Renal cortical epithelial cell (primary cell): Measurements from ENCODE around the gene ACAP3. TPM values are rescaled to one million over a fixed set of nuclear protein-coding genes. Genes with fewer than 3 reads are reported as not detected.

Experiments used
- DNase-seq: peaks from one replicate; pipeline ENCODE4 v3.0.0-alpha.2; 2011; ENCODE audit warnings: low read depth
- total RNA-seq: library from RNA; depleted of rRNA; stranded (reverse); fragments of >200 nt; gene quantifications from 2 replicates; pipeline ENCODE4 v1.2.3, GENCODE V29; 2014

ACAP3 gene
- total RNA-seq, 1 donor from 2014 or later, result 34.6 TPM

DNA sequence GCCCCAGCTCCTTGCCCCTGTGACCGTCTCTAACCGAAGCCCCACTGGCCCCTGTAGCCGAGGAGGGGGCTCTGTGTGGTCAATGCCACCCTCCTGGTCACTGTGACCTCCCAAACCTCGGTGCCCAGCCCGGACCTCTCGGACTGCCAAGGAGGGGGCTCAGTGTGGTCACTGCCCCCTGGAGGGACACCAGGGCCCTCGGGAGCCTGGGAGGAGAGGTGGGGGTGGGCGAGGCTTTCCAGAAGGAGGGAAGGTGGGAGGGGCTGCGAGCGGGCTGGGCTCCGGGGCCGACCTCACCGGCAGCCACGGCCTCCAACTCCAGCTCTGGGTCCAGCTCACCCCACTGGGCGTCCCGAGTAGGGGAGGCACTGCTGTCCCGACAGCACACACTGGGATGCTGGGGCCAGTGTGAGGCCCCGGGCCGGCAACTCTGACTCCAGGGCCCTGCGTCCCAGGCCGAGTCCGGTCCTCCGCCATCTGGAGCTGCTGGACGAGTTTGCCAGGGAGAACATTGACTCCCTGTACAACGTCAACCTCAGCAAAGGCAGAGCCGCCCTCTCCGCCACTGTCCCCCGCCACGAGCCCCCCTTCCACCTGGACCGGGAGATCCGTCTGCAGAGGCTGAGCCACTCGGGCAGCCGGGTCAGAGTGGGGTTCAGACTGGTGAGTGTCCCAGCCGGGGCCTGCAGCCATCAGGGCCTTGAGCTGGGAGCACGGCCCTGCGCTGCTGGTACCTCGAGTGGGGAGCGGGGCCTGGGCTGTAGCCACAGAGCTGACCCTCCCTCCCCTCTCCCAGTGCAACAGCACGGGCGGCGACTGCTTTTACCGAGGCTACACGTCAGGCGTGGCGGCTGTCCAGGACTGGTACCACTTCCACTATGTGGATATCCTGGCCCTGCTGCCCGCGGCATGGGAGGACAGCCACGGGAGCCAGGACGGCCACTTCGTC is 21.1 kb downstream of the ACAP3 start:
- no peak for DNase-seq

DNA sequence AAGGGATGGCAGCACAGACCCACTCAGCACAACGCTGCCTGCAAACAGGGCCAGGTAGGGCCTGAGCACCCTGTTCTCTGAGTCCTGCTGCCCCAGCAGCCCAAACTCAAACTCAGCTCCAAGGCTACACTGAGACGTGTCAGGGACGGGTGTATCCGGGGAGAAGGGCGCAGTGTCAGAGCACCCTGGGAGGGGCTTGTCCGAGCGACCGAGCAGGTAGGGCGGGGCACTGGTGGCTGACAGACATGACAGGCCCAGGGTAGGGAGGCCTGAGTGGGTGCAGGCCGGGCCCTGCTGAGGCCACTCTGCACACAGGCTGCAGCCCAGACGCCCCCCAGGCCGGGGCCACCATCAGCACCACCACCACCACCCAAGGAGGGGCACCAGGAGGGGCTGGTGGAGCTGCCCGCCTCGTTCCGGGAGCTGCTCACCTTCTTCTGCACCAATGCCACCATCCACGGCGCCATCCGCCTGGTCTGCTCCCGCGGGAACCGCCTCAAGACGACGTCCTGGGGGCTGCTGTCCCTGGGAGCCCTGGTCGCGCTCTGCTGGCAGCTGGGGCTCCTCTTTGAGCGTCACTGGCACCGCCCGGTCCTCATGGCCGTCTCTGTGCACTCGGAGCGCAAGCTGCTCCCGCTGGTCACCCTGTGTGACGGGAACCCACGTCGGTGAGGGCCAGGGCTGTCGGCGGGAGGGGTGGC is 22.0 kb downstream of the ACAP3 start:
- no peak for DNase-seq

DNA sequence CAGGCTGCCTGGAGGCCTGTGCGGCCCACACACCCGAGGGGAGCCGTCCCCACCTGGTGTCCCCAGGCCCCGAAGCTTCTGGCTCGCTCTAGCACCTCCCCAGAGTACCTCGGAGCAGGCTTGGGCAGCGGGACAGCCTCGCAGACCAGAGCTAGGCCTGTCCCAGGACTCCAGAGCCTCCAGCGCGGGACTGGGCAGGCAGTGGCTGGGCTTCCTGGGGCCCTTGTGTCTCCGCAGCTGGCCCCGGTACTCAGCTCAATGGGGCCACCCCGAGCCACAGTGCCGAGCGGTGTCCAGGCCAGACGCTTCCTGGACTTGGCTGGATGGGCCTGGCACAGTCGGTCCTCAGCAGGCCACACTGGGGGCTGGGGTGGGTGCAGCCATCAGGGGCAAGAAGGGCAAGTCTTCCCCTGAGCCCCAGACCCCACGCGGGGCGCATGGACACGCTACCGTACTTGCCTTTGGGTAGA is 22.6 kb downstream of the ACAP3 start:
- DNase-seq, result no peak

DNA sequence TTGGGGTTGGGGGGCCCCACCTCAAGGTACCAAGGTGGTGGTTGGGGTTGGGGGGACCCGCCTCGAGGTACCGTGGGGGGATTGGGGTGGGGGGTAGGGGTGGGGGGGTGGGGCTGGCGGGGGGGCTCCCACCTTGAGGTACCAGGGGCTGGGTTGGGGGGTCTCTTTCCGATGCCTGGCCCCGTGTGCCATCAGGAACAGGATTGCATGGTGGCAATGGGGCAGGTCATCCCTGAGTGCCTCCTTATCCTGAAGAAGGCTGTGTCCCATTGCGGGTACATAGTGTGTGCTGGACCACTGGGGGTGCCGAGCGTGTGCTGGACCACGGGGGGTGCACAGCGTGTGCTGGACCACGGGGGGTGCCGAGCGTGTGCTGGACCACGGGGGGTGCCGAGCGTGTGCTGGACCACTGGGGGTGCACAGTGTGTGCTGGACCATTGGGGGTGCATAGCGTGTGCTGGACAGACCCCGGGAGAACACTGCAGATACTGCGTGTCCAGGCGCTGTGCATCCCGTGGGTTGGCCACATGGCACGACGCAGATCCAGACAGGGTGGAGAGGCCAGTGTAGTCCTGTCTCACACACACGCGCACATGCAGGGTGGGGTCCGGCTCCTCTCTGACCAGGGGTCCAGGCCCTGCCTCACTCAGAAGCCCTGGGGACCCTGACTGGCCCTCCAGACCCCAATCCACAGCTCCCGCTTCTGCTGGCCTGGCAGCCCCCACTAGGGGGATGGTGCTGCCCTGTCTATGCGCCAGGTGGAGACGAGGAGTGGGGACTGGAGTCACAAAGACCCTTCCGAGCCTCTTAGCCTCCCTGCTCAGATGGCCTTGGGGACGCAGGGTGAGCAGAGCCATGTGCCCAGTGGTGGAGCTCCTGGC is 23.3 kb downstream of the ACAP3 start:
- DNase-seq, result no peak

DNA sequence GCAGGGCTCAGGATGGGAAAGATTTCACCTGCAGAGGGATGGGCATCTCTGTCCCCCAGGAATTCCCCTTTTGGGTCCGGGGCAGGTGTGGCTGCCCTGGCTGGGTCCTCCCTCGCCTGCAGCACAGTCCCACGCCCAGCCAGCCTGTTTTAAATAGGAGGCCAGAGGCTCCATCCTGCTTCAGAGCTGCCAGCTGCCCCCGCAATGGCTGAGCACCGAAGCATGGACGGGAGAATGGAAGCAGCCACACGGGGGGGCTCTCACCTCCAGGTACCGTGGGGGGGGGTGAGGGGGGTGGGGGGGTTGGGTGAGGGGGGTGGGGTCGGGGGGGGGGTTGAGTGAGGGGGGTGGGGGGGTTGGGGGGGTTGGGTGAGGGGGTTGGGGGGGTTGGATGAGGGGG is 23.9 kb downstream of the ACAP3 start:
- DNase-seq, result peak; percentile 43

DNA sequence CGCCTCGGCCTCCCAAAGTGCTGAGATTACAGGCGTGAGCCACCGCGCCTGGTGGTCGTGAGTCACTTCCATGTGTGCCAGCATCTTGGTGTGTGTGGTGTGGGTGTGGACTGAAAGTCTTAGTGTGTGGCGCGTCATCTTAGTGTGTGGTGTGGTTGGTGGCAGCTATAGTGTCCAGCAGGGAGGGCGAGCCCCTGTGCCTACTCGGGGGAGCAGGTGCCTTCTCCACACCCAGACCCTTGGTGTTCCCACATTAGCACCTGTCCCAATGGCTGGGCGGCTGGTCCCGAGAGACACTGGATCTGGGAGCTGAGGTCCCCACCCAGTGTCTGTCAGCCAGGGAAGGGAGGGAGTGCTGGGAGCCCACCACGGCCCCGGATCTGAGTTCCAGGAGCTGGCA is 24.7 kb downstream of the ACAP3 start:
- DNase-seq, result no peak

DNA sequence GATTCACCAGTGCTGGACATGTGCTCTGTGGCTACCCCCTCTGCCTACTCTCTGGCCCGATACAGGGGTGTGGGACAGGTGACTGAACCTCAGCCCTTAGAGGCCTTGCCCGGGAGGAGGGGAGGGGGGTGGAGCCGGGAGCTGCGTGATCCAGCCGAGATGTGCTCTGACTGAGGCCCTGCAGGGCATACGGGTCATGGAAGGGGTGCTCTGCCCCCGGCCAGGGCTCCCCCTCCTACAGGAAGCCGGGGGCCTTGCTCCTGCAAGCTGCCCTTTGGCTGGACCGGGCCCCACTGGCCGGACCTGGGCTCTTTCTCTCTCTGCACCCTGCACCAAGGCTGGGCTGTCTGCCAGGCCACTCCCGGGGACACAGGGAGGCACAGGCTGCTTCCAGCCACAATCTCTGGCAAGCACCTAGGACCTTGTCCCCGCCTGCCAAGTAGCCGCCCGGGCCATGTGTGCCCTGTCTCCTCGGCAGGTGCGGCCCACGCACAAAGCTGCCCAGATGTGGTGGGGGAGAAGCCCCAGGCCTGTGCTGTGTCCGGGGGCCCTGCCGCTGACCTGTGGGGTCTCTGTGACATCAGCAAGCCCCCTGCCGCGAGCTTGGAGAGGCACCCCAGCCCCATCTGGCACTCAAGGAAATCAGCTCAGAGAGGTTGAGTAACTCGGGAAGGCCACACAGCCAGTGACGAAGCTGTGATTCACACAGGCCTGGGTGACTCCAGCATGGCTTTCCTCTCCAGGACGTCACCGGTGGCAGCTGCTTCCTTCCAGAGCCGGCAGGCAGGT is 26.0 kb downstream of the ACAP3 start:
- DNase-seq, result peak; percentile 63

DNA sequence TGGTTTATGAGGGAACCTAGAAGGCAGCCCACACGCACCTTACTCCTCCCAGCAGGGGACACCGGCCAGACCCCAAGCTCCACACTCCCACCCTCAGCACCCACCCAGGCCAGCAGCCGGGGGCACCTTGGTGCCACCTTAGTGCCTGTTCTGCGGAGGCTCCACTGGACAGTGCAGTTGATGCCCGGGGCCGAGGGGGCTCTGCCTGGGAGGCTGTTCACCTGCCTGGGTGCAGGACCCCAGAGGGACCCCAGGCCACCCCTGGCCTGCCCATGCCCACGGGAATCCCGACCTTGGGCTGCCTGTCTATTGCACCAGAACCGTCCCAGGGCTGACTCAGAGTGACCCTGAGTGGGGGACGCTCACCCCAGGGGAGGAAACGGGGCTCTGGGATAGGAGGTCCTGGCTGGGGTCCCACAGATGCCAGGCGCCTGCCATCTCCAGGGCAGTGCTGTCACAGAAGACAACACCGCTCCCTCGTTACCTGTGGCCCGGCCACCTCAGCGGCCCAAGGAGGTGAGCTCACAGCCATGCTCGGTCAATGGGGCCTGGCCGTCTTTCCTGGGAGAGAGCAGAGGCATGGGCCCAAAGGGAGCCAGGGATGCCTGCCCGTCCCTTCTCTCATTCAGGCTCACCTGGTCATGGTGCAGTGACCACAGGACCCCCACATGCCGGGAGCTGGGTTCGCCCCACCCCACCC is 26.8 kb downstream of the ACAP3 start:
- DNase-seq, result no peak

DNA sequence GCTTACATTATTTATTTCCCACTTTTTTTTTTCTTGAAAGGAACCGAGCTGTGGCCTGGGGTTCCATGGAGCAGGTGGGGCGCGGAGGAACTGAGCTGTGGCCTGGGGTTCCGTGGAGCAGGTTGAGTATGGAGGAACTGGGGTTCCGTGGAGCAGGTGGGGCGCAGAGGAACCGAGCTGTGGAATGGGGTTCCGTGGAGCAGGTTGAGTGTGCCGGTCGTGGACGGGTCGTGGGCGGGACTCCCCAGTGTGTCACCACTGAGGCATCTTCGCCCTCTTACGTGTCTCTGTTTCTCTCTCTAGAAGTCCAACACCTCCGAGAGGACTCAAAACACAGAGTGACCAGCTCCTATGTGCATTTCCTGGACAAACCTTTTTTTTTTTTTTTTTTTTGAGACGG is 28.7 kb downstream of the ACAP3 start:
- DNase-seq, result no peak

DNA sequence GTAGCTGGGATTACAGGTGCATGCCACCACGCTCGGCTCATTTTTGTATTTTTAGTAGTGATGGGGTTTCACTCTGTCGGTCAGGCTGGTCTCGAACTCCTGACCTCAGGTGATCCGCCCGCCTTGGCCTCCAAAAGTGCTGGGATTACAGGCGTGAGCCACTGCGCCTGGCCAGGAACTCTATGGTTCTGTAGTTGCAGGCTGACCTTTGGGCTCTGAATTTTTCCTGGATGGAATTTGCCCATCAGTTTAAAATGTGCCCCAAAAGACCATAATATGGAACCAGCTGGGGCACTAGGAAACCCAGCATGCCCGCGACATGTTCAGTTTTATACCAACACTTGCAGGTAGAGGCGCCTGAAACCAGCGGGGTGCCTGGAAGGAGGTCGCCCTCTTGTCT is 29.1 kb downstream of the ACAP3 start:
- DNase-seq, result no peak

DNA sequence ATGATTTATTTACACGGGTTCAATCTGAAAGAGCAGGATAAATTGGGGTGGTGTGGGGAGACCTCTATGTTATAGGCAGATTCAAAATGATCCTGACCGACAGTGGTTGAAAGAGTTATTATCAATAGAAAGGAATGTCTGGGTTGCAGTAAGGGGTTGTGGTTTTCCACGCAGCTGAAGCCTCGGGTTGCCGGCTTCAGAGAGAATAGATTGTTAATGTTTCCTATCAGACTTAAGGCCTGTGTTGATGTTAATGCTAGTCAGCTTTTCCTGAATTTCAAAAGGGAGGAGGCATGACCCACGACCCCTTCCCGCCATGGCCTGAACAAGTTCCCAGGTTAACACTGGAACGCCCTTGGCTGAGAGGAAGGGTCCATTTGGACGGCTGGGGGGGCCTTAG is 31.9 kb downstream of the ACAP3 start:
- DNase-seq, result no peak

DNA sequence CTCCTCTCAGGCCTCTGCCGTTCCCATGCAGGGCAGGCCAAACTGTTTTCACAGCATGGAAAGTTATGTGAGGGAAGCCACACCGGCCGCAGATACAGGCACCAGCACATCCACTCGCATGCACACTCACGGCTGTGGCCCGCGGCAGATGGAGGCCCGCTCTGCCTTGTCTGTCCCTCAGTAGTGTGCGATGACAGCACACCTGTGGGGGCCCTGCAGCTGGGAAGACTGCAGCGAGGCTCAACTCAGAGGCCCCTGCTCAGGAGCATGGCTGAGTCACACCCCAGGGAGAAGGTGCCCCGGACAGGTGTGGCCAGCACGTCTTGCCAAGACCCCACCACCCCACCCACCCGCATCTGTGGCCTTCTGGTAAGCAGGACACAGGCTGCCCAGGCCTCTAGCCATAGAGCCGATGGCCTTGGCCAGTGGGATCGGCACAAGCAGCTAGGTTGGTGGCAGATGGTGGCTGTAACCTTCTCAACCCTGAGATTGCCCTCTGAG is 32.7 kb downstream of the ACAP3 start:
- DNase-seq, result no peak

DNA sequence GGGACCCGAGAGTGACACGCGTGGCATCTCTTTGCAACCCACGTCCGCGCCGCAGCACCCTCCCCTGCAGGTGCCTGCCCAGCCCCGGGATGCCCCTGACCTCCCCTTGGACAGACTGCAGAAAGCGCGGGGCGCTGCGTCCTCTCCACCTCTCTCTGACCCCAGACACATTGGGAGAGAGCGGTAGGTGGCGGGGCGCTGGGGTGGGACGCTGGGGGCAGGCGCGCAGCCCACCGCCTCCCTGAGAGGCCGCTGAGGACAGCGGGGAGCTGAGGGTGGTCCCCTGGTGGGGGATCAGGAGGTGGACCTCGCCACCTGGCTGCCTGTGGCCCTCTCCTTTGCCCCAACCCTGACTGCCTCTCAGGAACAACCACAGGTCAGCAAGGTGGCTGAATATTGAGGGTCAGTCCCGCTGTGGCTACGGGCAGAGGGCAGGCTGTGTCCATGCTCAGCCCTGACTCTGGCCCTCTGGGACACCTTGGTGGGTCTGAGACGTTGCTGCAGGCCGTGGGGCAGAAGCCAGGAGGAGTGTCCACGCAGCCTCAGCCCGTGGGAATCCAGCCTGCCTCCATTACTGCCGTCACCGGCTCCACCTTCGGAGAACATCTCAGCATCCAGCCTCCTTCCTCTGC is 33.3 kb downstream of the ACAP3 start:
- DNase-seq, result no peak

DNA sequence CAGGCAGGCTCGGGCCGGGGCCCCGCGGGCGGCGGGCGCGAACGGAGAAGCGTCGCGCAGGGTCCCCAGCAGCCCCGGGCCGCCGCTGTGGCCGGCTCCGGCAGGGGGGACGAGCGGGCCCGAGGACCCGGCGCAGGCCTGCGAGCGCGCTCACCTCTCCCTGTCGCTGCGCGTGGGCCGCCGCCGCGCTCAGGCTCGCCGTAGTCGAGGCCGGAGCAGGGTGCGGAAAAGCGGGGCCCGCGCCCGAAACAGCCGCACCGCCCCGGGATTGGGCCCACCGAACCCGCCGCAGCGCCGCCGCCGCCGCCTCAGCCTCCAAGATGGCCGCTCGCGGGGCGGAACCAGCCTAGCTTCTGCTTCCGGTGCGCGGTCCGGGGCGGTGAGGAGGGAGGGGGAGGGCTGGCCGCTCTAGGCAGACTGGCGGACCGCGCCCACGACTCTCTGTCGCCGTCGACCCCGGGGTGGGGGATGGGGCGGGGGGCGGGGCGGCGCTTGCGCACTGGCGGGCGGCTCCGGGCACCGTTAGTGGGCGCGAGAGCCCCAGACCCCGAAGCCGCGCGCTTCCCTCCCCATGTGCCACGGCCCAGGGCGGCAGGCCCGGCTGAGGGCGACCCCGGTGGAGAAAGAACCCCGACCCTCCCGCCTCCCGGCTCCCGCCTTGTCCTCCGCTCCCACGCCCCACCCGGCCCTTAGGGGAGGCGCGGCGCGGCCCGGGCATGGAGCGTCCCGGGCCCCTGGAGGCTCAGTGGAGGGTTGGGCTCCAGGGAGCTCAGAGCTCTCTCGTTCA is 34.0 kb downstream of the ACAP3 start, which contains the start of gene UBE2J2:
Gene UBE2J2, minus strand, starts transcription at position 343 of the 787 bp plus-strand sequence. CDS start 5,862 bp downstream, outside the sequence.
- DNase-seq, result peak; percentile 47

DNA sequence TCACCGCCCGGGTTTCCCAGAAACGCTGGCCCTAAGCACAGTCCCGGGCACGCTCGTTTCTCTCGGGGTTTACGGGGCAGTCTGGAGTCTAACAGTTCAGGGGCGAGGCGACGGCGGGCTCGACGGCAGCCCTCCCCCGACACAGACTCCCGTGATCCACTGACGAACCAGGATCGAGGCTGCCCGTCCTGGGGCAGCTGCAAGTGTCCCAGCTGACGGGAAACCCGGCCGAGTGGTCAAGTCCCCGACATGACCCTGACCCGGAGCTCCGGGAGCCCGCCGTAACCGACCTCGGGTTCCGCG is 34.6 kb downstream of the ACAP3 start:
- no peak for DNase-seq

DNA sequence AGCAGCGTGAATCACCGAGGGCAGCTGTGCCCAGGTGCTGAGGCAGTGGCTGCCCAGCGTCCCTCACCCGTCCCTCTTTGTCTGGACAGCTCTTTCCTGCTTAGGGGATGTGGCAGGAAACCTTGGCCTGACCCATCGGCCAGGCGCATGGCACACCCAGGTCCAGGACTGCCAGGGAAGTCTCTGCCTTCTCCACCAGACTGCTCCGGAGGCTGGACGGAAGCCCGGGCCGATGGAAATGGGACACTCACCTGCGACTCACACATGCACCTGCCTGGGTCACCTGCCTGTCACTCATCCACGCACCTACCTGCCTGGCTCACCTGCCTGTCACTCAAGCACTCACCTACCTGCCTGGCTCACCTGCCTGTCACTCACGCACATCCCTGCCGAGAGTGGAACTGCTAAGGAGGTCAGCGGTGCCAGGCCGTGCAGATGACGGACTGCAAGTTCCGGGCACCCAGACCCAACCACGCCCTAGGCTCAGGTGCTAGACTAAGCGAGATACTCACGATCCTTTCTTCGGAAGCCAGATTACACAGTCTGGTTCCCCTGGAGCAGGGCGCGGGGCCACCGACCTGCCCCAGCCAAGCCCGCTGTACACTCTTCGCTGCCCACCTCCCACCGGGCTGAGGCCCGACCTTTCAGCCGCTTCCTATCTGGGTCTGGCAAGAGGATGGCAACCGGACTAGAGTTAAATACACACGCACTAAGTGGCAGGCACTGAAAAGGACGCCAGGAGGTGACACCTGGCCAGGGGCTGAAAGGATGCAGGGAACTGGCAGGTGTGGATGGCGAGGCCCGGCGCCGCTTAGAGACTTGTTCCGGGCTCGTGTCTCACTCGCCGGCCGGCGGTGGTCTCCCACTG is 35.2 kb downstream of the ACAP3 start:
- DNase-seq, result peak; percentile 22

DNA sequence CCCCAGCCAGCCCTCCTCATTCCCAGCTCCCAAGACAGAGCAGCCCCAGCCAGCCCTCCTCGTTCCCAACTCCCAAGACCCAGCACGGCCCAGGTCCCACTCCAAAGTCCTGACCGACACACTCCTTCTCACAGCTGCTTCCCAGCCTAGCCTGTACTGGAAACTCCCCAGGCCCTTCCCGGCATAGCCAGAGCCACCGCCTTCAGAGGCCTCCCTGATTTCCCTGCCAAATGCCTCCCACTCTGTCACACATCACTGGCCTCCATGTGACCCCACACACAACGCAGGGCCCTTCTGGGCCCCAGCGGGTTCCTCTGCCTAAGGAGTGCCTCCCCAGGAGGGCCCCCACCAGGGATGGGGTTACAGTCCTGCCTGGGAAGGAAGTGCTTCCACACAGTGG is 36.9 kb downstream of the ACAP3 start:
- DNase-seq, result peak; percentile 59

DNA sequence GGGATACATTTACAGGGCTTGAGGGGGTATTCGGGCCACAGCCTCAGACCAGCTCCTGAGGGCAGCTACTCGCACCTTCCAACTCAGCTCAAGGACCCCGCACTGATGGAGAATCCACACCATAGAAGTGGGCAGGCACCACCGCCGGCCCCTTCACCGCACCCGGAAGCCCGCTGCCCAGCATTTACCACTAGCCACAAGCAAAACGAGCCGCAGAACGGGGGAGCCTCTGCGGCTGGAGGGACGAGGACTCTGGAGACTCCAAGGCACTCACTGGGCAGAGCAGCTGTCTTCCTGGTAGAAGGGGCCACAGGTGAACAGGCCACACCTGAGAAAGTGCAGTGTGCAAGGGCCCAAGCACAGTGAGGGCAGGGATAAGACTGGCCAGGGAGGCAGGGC is 39.4 kb downstream of the ACAP3 start:
- DNase-seq, result no peak
